Stimulated activated CD4-positive, alpha-beta T cell treated with anti-CD3 and anti-CD28 coated beads, Interleukin-15, amount 100 ng/mL, for 48 hours (primary cell): ENCODE results near the gene OR2F1.
"Not testable (repeated sequence)": the region's sequence is repeated elsewhere in the genome, so short reads cannot be mapped to it uniquely, and the experiment has no call there.

Source experiments
- DNase-seq, 2 donors: peaks; one replicate each; pipeline ENCODE4 v3.0.0-alpha.2; 2020; ENCODE audit warnings: low read depth in 2 of 2

OR2F1 gene

DNA sequence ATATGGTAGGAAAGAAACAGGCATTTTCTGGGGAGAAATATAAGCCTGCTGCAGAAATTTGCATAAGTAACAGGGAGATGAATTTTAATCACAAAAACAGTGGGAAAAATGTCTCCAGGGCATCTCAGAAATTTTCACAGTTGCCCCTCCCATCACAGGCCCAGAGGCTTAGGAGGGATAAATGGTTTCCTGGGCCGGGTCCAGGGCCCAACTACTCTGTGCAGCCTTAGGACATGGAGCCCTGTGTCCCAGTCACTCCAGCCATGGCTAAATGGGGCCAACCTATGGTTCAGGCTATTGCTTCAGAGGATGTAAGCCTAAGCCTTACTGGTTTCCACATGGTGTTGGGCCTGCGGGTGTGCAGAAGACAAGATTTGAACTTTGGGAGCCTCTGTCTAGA lies 54.7 kb downstream of the OR2F1 start:
- no peak for DNase-seq

DNA sequence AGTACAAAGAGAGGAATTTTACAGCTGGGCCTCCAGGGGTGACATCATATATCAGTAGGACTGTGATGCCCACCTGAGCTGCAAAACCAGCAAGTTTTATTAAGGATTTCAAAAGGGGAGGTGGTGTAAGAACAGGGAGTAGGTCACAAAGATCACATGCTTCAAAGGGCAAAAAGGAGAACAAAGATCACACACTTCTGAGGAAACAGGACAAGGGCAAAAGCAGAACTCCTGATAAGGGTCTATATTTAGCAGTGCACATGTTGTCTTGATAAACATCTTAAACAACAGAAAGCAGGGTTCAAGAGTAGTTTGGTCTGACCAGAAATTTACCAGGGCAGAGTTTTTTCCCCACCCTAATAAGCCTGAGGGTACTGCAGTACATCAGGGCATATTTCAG lies 55.4 kb downstream of the OR2F1 start:
- not testable (repeated sequence) for DNase-seq

DNA sequence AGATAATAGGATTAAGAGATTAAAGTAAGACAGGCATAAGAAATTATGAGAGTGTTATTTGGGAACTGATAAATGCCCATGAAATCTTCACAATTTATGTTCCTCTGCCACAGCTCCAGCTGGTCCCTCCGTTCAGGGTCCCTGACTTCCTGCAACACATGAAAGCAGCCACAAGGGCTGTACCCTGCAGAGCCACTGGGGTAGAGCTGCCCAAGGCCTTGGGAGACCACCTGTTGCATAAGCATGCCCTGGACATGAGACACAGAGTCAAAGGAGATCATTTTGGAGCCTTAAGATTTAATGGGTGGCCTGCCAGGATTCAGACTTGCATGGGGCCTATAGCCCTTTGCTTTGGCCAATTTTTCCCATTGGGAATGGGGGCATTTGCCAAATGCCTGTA lies 56.2 kb downstream of the OR2F1 start:
- not testable (repeated sequence) for DNase-seq

DNA sequence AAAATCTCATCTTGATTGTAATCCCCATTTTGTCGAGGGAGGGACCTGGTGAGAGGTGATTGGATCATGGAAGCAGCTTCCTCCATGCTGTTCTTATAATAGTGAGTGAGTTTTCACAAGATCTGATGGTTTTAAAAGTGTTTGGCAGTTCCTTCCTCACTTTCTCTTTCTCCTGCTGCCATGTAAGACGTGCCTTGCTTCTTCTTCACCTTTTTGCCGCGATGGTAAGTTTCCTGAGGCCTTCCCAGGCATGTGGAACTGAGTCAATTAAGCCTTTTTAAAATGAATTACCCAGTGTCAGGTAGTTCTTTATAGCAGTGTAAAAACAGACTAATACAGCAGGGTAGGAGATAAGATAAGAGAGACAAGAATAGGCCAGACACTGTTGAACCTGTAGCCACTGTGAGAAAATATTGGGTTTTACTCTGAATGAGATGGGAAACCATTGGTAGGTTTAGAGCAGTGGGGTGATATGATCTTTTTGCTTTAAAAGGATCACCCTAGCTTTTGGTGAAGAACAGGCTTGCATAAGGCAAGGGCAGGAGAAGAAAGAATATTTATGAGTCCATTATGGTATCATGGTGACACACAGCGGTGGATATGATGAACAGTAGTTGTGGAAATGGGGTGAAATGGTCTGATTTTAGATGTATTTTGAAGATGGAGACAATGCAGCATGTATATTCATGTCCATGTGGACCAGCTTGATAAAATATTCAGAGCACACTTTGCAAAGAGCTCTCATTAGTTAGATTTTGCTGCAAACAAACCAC lies 57.0 kb downstream of the OR2F1 start:
- DNase-seq = no peak
